GM15510 (cell line): ENCODE results near the gene PCDH15.

ENCODE experiments used
- POLR2A ChIP-seq: IDR thresholded peaks from 3 replicates; pipeline ENCODE4 v1.6.1; 2011; ENCODE audit warnings: borderline replicate concordance; ENCODE audit not compliant: insufficient read length; ENCODE audit errors: extremely low read depth

Gene PCDH15

DNA sequence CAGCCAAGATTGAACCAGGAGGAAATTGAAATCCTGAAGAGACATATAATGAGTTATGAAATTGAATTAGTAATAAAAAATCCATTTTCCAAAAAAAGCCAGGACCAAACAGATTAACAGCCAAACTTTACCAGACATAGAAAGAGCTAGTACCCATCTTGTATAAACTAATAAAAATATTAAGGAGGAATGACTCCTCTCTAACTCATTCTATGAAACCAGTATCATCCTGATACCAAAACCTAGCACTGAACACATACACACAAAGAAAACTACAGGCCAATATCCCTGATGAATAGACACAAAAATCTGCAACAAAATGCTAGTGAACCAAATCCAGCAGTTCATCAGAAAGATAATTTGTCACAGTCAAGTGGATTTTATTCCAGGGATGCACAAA lies 140.6 kb downstream of the PCDH15 start:
- no peak for TF ChIP-seq POLR2A

DNA sequence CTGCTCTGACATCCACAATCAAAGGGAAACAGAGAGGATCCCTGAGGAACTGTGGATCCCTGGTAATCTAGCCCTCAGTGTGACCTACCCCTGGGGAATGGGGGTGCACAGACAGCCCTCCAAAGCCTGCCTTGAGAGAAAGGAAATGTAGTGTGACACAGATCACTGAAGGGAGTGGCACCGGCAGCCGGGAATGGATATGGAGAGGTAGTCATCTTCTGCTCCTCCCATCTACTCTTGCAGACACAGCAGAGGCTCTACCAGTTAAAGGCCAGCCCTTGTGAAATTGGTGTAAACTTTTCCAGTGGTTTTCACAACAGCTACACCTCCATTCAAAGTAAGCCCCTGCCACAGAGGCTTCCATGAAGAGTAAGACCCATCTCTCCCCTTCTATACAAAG lies 144.4 kb downstream of the PCDH15 start:
- TF ChIP-seq POLR2A: no peak

DNA sequence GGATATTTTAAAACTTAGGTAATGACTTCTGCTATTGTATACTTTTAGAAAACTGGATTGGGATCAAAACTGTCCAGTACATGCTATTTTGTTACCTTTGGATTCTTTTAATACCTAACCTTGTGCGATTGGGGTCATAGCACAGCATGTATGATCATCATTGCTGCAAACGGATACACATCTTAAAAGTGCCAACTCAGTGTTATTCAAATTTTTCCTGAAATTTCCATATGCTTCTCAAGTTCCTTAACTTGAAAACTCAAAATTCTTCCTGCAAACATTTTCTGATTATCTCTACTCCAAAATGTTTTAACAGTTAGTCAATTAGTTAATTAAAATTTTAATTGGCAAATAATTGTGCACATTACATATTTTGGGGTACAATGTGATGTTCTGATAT lies 147.5 kb downstream of the PCDH15 start:
- TF ChIP-seq POLR2A: no peak

DNA sequence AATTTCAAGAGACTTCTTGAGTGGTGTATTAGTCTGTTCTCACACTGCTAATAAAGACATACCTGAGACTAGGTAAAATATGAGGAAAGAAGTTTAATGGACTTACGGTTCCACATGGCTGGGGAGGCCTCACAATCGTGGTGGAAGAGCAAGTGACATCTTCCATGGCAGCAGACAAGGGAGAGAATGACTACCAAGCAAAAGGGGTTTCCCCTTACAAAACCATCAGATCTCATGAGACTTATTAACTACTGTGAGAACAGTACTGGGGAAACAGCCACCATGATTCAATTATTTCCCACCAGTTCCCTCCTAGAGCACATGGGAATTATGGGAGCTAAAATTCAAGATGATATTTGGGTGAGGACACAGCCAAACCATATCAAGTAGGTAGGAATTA lies 150.5 kb downstream of the PCDH15 start:
- TF ChIP-seq POLR2A: no peak

DNA sequence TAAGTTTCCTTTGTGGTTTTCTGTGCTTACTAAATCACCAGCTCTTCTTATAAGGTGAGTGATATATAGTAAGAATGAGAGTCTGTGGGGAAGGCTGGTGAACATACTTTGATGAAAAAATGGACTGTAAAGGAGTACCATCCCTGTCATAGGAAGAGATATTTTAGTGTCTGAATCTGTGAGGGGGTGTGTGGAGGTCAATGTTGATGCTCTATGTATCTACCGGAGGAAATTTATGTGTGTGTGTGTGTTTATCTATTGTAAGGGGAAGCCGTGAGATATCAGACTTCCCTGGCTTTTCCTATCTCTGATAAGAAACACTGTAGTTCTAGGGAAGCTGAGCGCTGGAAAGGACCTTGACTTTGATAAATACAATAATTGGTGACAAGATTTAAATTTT lies 179.0 kb downstream of the PCDH15 start:
- TF ChIP-seq POLR2A: no peak

DNA sequence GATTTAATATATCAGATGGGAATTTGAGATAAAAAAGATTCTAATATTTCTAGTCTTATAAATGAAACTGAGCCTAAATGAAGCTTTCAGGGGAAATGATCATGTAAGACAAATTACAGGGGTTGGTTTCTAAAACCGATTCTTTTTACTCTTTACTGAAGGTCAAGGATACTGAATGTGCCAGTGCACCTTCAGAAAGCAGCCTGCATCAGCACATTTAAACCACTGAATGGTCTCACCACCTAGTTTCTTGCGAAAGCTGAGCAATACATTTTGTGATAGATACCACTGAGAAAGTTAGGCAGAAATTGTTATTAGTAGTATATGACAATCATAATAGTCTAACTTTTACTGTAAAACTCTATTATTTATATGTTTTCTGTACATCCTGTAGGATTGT lies 180.7 kb downstream of the PCDH15 start:
- TF ChIP-seq POLR2A: no peak

DNA sequence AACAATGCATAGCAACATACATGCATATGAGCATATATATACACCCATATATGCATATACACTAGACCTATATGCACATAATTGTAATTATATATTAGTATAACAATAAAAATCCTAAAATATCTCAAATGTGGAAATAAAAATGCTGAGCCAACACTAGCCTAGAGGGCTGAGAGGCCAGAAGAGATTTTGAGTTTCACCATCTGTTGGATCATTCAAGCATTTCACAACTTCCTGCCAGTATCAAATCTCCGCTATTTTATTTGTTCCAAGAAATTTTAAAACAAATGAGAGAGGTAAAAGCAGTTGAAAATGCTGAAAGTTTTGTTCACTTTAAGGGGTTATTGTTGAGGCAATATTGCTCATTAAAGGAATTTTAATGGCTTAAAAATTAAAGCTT lies 187.0 kb downstream of the PCDH15 start:
- no peak for TF ChIP-seq POLR2A

DNA sequence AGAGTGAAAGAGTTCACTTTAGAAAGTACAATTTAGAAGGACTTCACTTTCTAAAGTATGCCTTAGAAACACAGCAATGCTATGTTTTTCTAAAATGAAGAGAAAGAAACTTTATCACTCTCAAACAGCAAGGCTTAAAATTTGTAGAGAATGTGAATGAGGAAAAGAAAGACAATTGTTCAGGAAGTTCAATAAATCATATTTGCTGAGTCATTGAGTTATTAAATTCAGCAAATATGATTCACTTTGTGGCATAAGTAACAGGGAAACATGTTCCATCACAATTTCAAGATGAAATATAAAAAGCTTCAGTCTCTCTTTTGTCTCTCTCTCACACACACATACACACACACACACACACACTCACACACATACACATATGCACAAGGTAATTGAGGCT lies 187.9 kb downstream of the PCDH15 start:
- no peak for TF ChIP-seq POLR2A

DNA sequence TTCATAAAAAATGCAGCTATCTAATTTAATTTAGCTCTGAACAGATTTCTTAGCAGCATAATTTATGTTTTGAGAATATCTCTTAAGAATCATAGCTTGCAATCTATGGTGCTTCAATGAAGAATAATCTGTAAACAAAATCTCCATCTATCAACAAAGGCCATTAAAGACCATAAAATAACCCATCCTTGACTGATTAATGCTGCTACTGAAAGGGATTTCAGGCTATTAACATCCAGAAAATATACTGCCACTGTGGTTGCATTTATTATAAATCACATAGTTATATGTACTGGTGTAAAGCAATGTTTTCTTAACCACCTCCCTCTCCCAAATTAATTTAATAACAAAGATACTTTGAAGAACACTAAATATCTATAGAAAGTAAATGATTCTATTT lies 191.6 kb downstream of the PCDH15 start:
- no peak for TF ChIP-seq POLR2A

DNA sequence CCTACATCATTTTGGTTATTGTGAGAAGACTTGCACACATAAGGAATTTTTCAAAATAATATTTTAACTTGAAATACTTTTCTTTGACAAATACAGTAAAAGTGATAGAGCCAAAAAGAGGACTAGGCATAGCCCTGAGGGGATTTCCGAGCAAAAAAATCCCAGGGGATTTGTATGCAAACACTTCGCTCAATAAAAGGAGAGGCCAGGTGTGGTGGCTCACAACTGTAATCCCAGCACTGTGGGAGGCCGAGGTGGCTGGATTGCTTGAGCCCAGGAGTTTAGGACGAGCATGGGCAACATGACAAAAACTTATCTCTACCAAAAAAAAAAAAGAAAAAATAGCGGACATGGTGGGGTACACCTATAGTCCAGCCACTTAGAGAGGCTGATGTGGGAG lies 193.0 kb downstream of the PCDH15 start:
- no peak for TF ChIP-seq POLR2A

DNA sequence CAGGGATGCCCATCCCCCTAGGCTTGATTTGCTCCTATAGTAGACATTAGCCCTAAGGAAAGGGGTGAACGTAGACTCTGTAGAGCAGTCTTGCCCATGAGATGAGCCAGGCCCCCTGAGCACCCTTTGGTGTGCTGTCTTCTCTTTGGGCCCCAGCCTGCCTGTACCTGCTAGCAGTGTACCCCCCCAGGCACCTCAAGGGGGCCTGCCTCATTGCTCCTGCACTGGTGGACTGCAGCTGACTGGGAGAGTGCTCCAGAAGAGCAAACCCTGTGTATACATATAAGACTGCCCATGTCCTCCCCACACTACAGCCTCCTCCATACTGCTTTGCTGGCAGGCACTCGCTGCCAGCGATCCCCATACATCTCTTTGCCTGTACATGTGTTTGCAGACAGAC lies 206.7 kb downstream of the PCDH15 start:
- TF ChIP-seq POLR2A: no peak

DNA sequence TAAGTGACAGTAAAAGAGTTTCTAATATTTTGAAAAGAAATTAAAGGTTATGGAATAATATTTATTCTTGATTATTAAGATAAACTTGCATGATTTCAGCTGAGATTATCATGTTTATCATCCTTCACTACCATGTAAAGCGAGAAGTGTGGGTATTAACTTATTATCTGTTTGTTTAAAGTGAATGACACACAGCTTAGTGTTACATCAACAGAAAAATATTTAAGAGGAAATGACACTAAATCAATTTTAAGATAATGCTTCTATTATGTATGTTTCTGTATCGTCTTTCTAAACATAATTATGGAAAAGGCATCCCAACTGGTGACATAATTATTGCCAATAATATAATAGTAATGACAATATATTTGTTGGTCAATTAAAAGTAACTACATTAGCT lies 213.1 kb downstream of the PCDH15 start:
- TF ChIP-seq POLR2A: no peak

DNA sequence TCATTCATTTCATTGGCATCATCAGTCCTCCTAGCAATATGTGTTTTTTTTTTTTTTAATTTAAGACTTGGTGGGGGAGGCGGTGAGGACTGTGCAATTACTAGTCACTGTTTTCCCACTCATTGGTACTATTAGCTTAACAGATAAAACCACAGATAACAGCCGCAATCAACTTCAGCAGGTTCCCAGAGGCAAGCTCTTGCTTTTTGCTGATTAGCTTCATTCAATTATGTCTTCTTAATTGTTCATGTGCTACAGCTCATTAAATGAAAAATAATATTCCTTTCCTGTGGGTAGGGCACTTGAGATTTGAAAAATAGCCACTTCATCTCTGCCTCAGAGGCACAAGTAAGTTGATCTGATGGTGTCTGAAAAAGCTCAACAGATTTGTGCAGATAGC lies 215.5 kb downstream of the PCDH15 start:
- no peak for TF ChIP-seq POLR2A

DNA sequence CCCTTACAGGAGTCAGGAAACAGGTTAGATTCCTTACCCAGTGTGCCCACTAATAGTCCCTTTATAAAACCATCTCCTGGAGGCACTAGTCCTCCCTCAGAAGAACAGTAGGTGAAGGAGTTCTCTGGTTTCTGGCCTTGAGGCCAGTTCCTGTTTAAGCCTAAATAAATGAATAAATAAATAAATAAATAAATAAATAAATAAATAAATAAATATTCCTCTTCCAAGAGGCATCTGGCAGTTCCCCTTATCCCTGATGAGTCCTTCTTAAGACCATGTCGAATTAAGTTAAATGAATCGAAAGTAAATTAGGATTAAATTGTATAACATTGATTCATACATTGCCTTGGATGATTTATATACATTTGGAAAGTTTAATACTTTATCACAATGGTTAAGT lies 223.3 kb downstream of the PCDH15 start:
- TF ChIP-seq POLR2A: no peak

DNA sequence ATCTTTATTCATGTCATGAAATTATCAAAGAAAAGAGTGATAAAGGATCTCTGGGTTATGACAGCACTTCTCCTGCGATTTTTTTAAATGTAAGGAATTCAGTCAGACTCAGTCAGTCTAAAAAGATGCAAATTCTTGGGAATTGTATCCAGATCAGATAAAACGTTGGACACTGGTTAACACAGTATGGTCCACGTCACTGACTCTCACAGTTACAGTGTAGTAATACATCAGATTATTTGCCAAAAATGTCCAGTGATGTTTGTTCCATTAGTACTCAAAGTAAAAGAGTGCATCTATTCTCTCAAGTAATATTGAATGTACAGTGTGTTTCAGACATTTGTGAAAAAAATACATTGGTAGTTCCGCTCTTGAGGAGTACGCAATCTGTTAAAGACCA lies 224.5 kb downstream of the PCDH15 start:
- no peak for TF ChIP-seq POLR2A

DNA sequence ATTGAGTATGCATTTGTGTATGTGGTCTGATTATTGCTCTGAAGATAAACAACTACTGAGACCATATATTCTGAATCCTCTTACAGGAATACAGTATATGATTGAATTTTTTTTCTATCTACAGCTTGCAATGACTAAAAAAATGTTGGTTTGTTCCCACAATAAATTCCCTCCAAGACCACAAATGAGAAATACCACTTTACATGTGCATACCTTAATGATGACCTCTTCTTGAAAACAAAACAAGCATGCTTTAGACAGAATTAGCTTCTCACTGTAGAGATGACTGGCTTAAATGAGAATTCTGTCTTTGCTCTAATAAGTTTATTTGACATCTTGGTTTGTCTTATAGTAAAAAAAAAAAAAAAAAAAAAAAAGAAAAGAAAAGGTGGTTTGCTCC lies 241.5 kb downstream of the PCDH15 start:
- no peak for TF ChIP-seq POLR2A

DNA sequence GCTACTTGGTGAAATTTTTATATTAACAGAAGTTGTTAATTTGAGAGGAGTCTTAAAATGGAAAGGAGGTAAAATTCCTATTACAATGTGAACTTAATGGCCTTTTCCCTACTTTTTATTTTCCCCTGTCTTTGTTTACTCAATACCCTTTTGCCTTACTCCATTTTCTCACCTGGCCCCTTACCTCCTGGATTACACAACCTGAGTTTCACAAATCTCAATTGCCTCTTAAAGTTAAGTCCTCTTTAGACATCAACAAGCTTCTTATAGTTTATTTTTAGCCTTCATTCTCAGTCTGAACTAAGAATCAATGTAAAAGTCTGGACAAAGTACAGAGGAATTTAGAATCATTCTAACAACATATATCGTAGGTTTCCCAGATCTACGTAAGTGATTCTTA lies 247.0 kb downstream of the PCDH15 start:
- no peak for TF ChIP-seq POLR2A
